Neural crest cell (in vitro differentiated cells): ENCODE results near the gene CSF3R. TPM values are rescaled to one million over a fixed set of nuclear protein-coding genes. Genes with fewer than 3 reads are reported as not detected.

ENCODE experiments used
- DNase-seq: peaks from one replicate; pipeline ENCODE4 v3.0.0; 2021; ENCODE audit warnings: low read depth, mixed read lengths, low spot score
- H3K27ac Mint-ChIP-seq: one replicate; pipeline ENCODE4 v1.8.0; 2021; ENCODE audit warnings: mild to moderate bottlenecking, mixed read lengths; ENCODE audit not compliant: unreplicated experiment
- H3K27me3 Mint-ChIP-seq: 2 replicates; pipeline ENCODE4 v1.8.0; 2021; ENCODE audit warnings: low read depth, mild to moderate bottlenecking, mixed read lengths
- H3K36me3 Mint-ChIP-seq: 2 replicates; pipeline ENCODE4 v1.8.0; 2021; ENCODE audit warnings: low read depth, mild to moderate bottlenecking, mixed read lengths
- H3K4me1 Mint-ChIP-seq: 2 replicates; pipeline ENCODE4 v1.8.0; 2021; ENCODE audit warnings: mixed read lengths
- H3K4me3 Mint-ChIP-seq: one replicate; pipeline ENCODE4 v1.8.0; 2021; ENCODE audit warnings: mild to moderate bottlenecking, mixed read lengths
- H3K9me3 Mint-ChIP-seq: 2 replicates; pipeline ENCODE4 v1.8.0; 2021; ENCODE audit warnings: mixed read lengths
- CTCF ChIP-seq: fragments of 200-600 bp; sonication (generic); conservative IDR thresholded peaks from 2 replicates; pipeline ENCODE4 v1.5.0; 2021; ENCODE audit warnings: antibody characterized with exemption, mild to moderate bottlenecking
- total RNA-seq: library from RNA; stranded (reverse); gene quantifications from 2 replicates; pipeline ENCODE4 v1.2.1, GENCODE V29; 2021

CSF3R gene
- total RNA-seq, 1 donor from 2014 or later: not detected

DNA sequence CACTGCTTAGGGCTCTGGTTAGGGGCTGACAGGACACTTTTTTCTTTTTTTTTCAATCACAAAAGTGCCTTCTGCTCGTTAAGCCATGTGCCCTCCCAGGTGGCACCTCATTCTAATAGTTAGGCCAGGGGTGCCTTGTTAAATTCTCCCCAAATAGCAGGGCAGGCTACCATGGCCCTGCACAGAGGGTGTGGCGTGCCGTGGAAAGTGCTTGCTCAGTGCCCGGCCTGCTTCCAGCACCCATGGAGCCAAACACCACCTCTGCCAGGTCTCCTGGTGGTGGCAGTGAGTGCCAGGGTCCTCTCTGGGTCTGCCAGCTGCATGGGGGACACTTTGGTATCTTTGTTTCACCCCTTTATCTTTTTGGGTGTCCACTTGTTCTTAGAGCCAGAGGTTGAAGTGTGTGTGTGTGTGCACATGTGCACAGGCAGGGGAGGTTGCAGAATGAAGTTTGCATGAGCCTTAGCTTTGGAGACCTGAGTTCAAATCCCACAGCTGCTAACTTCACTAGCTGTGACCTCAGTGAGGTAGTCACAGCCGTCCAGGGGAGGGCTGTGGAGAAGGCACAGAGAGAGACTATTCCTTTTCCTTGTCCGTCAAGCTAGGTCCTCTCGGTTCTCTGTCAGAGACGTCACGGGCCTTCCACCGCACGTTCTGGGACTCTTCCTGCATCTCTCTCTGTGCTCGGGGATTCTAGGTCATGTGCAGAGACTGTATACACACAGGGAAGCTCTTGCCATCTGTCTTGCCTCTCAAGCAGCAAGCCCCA, 39.9 kb upstream of the CSF3R start:
- Mint-ChIP-seq H3K9me3 (no peaks in the 10 kb centered on the region), H3K4me1 (peaks cover 1% of the 10 kb centered on the region), H3K36me3 (no peaks in the 10 kb centered on the region), H3K27ac (no peak overlapping the region), H3K4me3 (no peak overlapping the region), H3K27me3 (no peaks in the 10 kb centered on the region)
- DNase-seq: no peak
- TF ChIP-seq CTCF: no peak

DNA sequence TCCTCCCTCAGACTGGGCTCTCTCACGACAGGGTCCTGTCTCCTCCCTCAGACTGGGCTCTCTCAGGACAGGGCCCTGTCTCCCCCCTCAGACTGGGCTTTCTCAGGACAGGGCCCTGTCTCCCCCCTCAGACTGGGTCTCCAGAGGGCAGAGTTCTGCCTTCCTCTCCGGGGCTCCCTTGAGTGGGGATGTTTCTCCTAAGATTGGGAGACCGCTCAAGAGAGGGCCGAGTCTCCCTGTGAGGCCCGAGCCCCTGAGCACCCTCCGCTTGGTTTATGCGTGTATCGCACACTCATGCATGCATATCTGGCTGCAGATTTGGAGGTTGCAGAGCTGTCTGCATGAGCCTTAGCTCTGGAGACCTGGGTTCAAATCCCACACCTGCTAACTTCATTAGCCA, 39.3 kb upstream of the CSF3R start:
- Mint-ChIP-seq H3K9me3 (no peaks in the 10 kb centered on the region), H3K27ac (no peak overlapping the region)

DNA sequence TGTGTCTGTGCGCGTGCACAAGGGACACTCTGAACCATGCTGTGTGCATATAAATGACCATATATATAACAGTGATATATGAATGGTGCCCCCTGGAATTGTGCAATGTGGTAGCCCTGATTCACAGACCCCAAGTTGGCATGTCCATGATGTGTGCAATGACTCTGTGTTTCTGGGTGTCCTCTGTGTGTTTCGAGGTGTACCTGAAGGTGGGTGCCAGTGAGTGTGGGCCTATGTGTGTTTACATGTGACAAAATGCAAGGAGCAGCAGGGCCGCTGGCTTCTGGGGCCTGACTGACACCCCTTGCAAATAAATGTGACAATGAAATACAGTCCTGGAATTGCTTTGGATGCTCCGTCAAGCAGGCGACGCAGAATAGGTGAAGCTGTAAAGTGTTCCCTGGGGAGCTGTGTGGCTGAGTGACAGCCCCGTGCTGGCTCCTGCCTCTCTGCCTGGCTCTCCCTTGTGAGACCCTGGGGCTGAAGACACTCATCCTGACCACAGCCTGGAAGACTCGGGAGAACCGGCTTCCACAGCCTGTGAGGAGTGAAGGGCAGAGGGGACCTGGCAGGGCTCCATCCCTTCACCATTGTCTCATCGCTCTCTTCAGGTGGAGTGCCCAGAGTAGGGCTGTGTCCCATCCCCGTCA, 38.2 kb upstream of the CSF3R start:
- TF ChIP-seq CTCF: no peak
- Mint-ChIP-seq H3K27me3 (no peaks in the 10 kb centered on the region), H3K27ac (no peak overlapping the region), H3K4me1 (no peaks in the 10 kb centered on the region), H3K9me3 (no peaks in the 10 kb centered on the region), H3K4me3 (no peak overlapping the region), H3K36me3 (no peaks in the 10 kb centered on the region)
- DNase-seq: no peak

More for the DNA sequence above, 39.3 kb upstream of the CSF3R start:
- no peak for TF ChIP-seq CTCF
- no peak for DNase-seq
- no peak overlapping the region for H3K4me3 Mint-ChIP-seq
- H3K27me3 Mint-ChIP-seq: no peaks in the 10 kb centered on the region
- H3K4me1 Mint-ChIP-seq: no peaks in the 10 kb centered on the region
- no peaks in the 10 kb centered on the region for H3K36me3 Mint-ChIP-seq

GRCh38 chr1:36520056-36520455, 37.3 kb upstream of the CSF3R start:
- H3K4me3 Mint-ChIP-seq: no peak overlapping the region
- TF ChIP-seq CTCF: no peak
- H3K27me3 Mint-ChIP-seq: no peaks in the 10 kb centered on the region
- DNase-seq: no peak
- no peaks in the 10 kb centered on the region for H3K36me3 Mint-ChIP-seq
- H3K9me3 Mint-ChIP-seq: no peaks in the 10 kb centered on the region
- H3K27ac Mint-ChIP-seq: no peak overlapping the region
- no peaks in the 10 kb centered on the region for H3K4me1 Mint-ChIP-seq

- DNase-seq: no peak
- no peak for TF ChIP-seq CTCF
- Mint-ChIP-seq H3K4me1 (no peaks in the 10 kb centered on the region), H3K36me3 (no peaks in the 10 kb centered on the region), H3K9me3 (no peaks in the 10 kb centered on the region), H3K27ac (peak overlapping the region; percentile 35), H3K27me3 (no peaks in the 10 kb centered on the region), H3K4me3 (no peak overlapping the region)
These were observed 34.5 kb upstream of the CSF3R start for GRCh38 chr1:36517011-36517771.
